Smooth muscle cell (in vitro differentiated cells): ENCODE data around the gene FBXW5. TPM values are rescaled to one million over a fixed set of nuclear protein-coding genes. Genes with fewer than 3 reads are reported as not detected.

ENCODE experiments used
- DNase-seq: peaks from one replicate; lab custom pipeline; 2025; ENCODE audit not compliant: unreplicated experiment; lab: John Stamatoyannopoulos, UW
- H2AFZ ChIP-seq: fragments of 200-600 bp; sonication (generic); 2 replicates; pipeline ENCODE4 v1.6.0; 2016; ENCODE audit warnings: antibody characterized with exemption, low read depth, mild to moderate bottlenecking
- H3F3A ChIP-seq: fragments of 200-600 bp; sonication (generic); 2 replicates; pipeline ENCODE4 v1.6.0; 2017; ENCODE audit warnings: antibody characterized with exemption, low read depth
- H3K27ac ChIP-seq: fragments of 200-600 bp; sonication (generic); 2 replicates; pipeline ENCODE4 v1.5.1; 2016; ENCODE audit warnings: low read depth, mild to moderate bottlenecking
- H3K27me3 ChIP-seq: fragments of 200-600 bp; sonication (generic); 2 replicates; pipeline ENCODE4 v1.6.1; 2016; ENCODE audit warnings: low read depth, mild to moderate bottlenecking
- H3K36me3 ChIP-seq: fragments of 200-600 bp; sonication (generic); 2 replicates; pipeline ENCODE4 v1.5.1; 2016; ENCODE audit warnings: low read depth
- H3K4me1 ChIP-seq: fragments of 200-600 bp; sonication (generic); 2 replicates; pipeline ENCODE4 v1.5.1; 2016; ENCODE audit warnings: low read depth
- H3K4me2 ChIP-seq: fragments of 200-600 bp; sonication (generic); 2 replicates; pipeline ENCODE4 v1.6.0; 2016; ENCODE audit warnings: mild to moderate bottlenecking
- H3K4me3 ChIP-seq: fragments of 200-600 bp; sonication (generic); 2 replicates; pipeline ENCODE4 v1.5.1; 2016; ENCODE audit warnings: mild to moderate bottlenecking
- H3K79me2 ChIP-seq: fragments of 200-600 bp; sonication (generic); 2 replicates; pipeline ENCODE4 v1.6.0; 2016; ENCODE audit warnings: low read depth, mild to moderate bottlenecking
- H3K9ac ChIP-seq: fragments of 200-600 bp; sonication (generic); 2 replicates; pipeline ENCODE4 v1.6.0; 2016; ENCODE audit warnings: low read depth
- H3K9me3 ChIP-seq: fragments of 200-600 bp; sonication (generic); replicated peaks from 2 replicates; pipeline ENCODE4 v1.5.1; 2016; ENCODE audit warnings: low read depth
- H4K20me1 ChIP-seq: fragments of 200-600 bp; sonication (generic); 2 replicates; pipeline ENCODE4 v1.6.0; 2016; ENCODE audit warnings: low read depth
- WGBS: methylation state at CpG from one replicate; pipeline ENCODE4 v1.1.7; 2016; ENCODE audit warnings: low lambda C conversion rate; 5-methylcytosine and 5-hydroxymethylcytosine counted together
- polyA plus RNA-seq: library from polyadenylated mRNA; unstranded; fragments of >200 nt; fragmentation: Nextera tagmentation; extraction: Ambion mirVana; gene quantifications from 2 replicates; pipeline ENCODE4 v1.2.1, GENCODE V29; 2016
- total RNA-seq: library from RNA; depleted of rRNA; stranded (reverse); fragments of >200 nt; gene quantifications from 2 replicates; pipeline ENCODE4 v1.2.3, GENCODE V29; 2014
- TF ChIP-seq, protein P1 (sequence below): fragments of 200-600 bp; sonication (generic); IDR thresholded peaks from 2 replicates; pipeline ENCODE4 v1.5.1; 2017; ENCODE audit warnings: borderline replicate concordance, mild to moderate bottlenecking, antibody characterized with exemption; ENCODE audit not compliant: insufficient read depth, poor library complexity, severe bottlenecking

The FBXW5 gene
- total and polyA plus RNA-seq, 2 experiments from 2014 or later = 70.5 to 105 TPM

DNA sequence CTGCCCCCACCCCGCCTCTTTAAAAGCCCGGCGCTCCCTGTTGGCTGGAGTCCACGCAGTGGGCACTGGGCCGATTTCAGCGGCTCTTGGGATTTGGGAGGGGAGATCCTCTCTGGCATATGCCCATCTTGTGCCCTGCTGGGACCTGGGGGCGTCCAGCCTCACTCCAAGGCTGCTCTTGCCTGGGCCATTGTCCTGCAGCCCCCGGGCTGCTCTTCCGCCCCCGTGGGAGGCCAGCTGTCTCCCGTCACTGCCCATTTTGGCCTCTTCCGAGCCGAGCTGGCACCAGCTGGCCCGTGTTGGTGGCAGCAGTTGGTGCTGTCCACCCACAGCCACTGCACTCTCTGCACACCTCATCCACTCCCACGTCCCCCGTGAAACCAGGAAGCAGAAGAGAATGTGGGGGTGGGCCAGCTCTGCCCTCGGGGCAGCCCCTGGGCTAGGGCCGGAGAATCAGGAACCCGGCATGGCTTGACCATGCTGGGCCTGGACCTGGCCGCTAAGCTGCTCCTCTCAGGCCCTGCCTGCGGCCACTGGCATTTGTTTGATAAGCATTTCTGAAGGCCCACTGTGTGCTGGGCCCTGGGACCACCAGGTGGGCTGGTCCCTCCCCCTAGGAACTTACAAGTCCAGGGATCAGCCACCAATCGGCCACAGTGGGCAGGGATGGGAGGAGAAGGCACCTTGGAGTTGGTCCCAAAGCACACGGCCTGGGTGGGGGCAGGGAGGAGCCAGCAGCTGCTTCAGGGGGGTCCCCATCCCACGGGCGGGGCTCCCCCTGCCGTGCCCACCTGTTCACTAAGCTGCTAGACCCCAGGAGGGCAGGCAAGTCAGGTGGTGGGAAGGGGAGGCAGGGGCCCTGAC lies 2.7 kb upstream of the FBXW5 start:
- no peak overlapping the region for H2AFZ ChIP-seq

GRCh38 chr9:136946228-136947027 lies 1.9 kb upstream of the FBXW5 start:
- DNase-seq = no peak
- peaks cover 21% of the 10 kb centered on the region for H3K79me2 ChIP-seq
- TF ChIP-seq, protein P1, sequence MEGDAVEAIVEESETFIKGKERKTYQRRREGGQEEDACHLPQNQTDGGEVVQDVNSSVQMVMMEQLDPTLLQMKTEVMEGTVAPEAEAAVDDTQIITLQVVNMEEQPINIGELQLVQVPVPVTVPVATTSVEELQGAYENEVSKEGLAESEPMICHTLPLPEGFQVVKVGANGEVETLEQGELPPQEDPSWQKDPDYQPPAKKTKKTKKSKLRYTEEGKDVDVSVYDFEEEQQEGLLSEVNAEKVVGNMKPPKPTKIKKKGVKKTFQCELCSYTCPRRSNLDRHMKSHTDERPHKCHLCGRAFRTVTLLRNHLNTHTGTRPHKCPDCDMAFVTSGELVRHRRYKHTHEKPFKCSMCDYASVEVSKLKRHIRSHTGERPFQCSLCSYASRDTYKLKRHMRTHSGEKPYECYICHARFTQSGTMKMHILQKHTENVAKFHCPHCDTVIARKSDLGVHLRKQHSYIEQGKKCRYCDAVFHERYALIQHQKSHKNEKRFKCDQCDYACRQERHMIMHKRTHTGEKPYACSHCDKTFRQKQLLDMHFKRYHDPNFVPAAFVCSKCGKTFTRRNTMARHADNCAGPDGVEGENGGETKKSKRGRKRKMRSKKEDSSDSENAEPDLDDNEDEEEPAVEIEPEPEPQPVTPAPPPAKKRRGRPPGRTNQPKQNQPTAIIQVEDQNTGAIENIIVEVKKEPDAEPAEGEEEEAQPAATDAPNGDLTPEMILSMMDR = no peak
- WGBS = 93% methylated on average over 27 of the region's 27 CpGs
- no peak overlapping the region for H2AFZ ChIP-seq
- H3F3A ChIP-seq = no peaks in the 10 kb centered on the region
- H3K4me1 ChIP-seq = peaks cover 6% of the 10 kb centered on the region
- H3K4me3 ChIP-seq = no peak overlapping the region
- no peak overlapping the region for H3K9ac ChIP-seq
- no peaks in the 10 kb centered on the region for H3K9me3 ChIP-seq
- H3K4me2 ChIP-seq = no peak overlapping the region
- H3K27me3 ChIP-seq = no peaks in the 10 kb centered on the region
- no peaks in the 10 kb centered on the region for H3K36me3 ChIP-seq
- H3K27ac ChIP-seq = no peak overlapping the region
- H4K20me1 ChIP-seq = peaks cover 19% of the 10 kb centered on the region

More for the DNA sequence above, 2.7 kb upstream of the FBXW5 start:
- no peaks in the 10 kb centered on the region for H3K36me3 ChIP-seq
- H3K9ac ChIP-seq = no peak overlapping the region
- H3K79me2 ChIP-seq = peaks cover 19% of the 10 kb centered on the region
- TF ChIP-seq, protein P1 = no peak
- H3F3A ChIP-seq = no peaks in the 10 kb centered on the region
- H3K27me3 ChIP-seq = no peaks in the 10 kb centered on the region
- DNase-seq = no peak
- 77% methylated on average over 25 of the region's 26 CpGs for WGBS
- no peaks in the 10 kb centered on the region for H3K9me3 ChIP-seq
- H3K4me1 ChIP-seq = peaks cover 6% of the 10 kb centered on the region
- H3K4me2 ChIP-seq = no peak overlapping the region
- H4K20me1 ChIP-seq = peaks cover 13% of the 10 kb centered on the region
- no peak overlapping the region for H3K27ac ChIP-seq
- H3K4me3 ChIP-seq = no peak overlapping the region

DNA sequence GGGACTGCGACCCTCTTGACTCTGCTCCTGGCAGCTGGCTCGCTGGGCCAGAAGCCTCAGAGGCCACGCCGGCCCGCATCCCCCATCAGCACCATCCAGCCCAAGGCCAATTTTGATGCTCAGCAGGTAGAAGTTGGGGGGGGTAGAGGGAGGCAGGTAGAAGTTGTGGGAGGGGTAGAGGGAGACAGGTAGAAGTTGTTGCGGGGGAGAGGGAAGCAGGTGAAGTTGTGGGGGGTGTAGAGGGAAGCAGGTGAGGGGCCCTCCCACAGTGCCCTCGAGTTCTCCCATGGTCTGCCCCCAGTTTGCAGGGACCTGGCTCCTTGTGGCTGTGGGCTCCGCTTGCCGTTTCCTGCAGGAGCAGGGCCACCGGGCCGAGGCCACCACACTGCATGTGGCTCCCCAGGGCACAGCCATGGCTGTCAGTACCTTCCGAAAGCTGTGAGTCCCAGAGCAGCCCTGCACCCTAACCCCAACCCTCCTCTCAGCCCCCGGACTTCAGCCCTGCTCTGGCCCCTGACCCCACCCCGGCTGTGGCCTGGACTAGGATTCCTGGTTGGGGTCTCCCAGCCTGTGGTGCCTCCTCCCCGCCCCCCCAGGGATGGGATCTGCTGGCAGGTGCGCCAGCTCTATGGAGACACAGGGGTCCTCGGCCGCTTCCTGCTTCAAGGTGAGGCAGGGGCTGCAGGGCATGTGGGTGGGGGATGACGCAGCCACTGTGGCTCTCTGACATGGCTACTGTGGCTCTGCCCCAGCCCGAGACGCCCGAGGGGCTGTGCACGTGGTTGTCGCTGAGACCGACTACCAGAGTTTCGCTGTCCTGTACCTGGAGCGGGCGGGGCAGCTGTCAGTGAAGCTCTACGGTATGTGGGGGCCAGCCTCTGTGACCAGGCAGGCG lies 1.0 kb upstream of the FBXW5 start:
- Histone ChIP-seq H3K27ac (no peak overlapping the region), H3K4me3 (no peak overlapping the region), H3K27me3 (no peaks in the 10 kb centered on the region), H3F3A (no peaks in the 10 kb centered on the region), H3K4me2 (no peak overlapping the region), H3K36me3 (no peaks in the 10 kb centered on the region), H2AFZ (no peak overlapping the region), H4K20me1 (peaks cover 19% of the 10 kb centered on the region), H3K9me3 (no peaks in the 10 kb centered on the region), H3K79me2 (peaks cover 21% of the 10 kb centered on the region), H3K4me1 (peaks cover 5% of the 10 kb centered on the region), H3K9ac (no peak overlapping the region)
- WGBS = 91% methylated on average over 26 of the region's 30 CpGs
- no peak for DNase-seq
- TF ChIP-seq, protein P1 = no peak
